ENCODE results near the gene PLCB2.

PLCB2 gene

GRCh38 chr15:40327457-40327856 lies 19.7 kb upstream of the PLCB2 start:
- no peak for DNase-seq (ENCODE audit: low read depth in 1 of 2, low spot score in 1 of 2)
- H3K27ac ChIP-seq (replicated peaks), result no peak overlapping the region
- no peak overlapping the region for H3K4me3 ChIP-seq (replicated peaks; ENCODE audit: insufficient read depth, low read length)
- no peaks in the 10 kb centered on the region for H3K27me3 ChIP-seq (ENCODE audit: insufficient read depth, poor library complexity, severe bottlenecking)
- TF ChIP-seq POLR2AphosphoS5 (IDR thresholded peaks at IDR 0.05; ENCODE audit: low read depth), result no peak
- no peak for TF ChIP-seq GABPA (IDR thresholded peaks at IDR 0.05; ENCODE audit: low read depth)
- TF ChIP-seq CTCF (IDR thresholded peaks at IDR 0.05; ENCODE audit: insufficient read depth, low read length), result no peak
- TF ChIP-seq REST (IDR thresholded peaks at IDR 0.05; ENCODE audit: insufficient replicate concordance, low read depth), result no peak

- no peak for DNase-seq (ENCODE audit: low read depth in 1 of 2, low spot score in 1 of 2)
- no peak overlapping the region for H3K27ac ChIP-seq (replicated peaks)
- TF ChIP-seq SPI1 (IDR thresholded peaks at IDR 0.05; ENCODE audit: borderline replicate concordance, low read depth), result peak; percentile 90
- no peak for TF ChIP-seq POLR2AphosphoS5 (IDR thresholded peaks at IDR 0.05; ENCODE audit: low read depth)
- H3K4me3 ChIP-seq (replicated peaks; ENCODE audit: insufficient read depth, low read length), result no peak overlapping the region
- no peaks in the 10 kb centered on the region for H3K27me3 ChIP-seq (ENCODE audit: insufficient read depth, poor library complexity, severe bottlenecking)
These were observed 18.0 kb upstream of the PLCB2 start for GRCh38 chr15:40325700-40326099.

GRCh38 chr15:40325188-40325587 lies 17.5 kb upstream of the PLCB2 start:
- peak overlapping the region; percentile 65 for H3K4me3 ChIP-seq (replicated peaks; ENCODE audit: insufficient read depth, low read length)
- no peak for DNase-seq (ENCODE audit: low read depth in 1 of 2, low spot score in 1 of 2)
- H3K27me3 ChIP-seq (ENCODE audit: insufficient read depth, poor library complexity, severe bottlenecking), result no peaks in the 10 kb centered on the region
- TF ChIP-seq SPI1 (IDR thresholded peaks at IDR 0.05; ENCODE audit: borderline replicate concordance, low read depth) (no peak), CTCF (IDR thresholded peaks at IDR 0.05; ENCODE audit: insufficient read depth, low read length) (no peak), REST (IDR thresholded peaks at IDR 0.05; ENCODE audit: insufficient replicate concordance, low read depth) (no peak), GABPA (IDR thresholded peaks at IDR 0.05; ENCODE audit: low read depth) (no peak; the same call in 1 of the 2 replicates), POLR2AphosphoS5 (IDR thresholded peaks at IDR 0.05; ENCODE audit: low read depth) (no peak)
- H3K27ac ChIP-seq (replicated peaks), result no peak overlapping the region

- H3K27ac ChIP-seq (replicated peaks), result peak overlapping the region; percentile 64
- no peaks in the 10 kb centered on the region for H3K27me3 ChIP-seq (ENCODE audit: insufficient read depth, poor library complexity, severe bottlenecking)
- H3K4me3 ChIP-seq (replicated peaks; ENCODE audit: insufficient read depth, low read length), result peak overlapping the region; percentile 65
- DNase-seq (ENCODE audit: low read depth in 1 of 2, low spot score in 1 of 2), result no peak
- TF ChIP-seq REST (IDR thresholded peaks at IDR 0.05; ENCODE audit: insufficient replicate concordance, low read depth) (no peak), GABPA (IDR thresholded peaks at IDR 0.05; ENCODE audit: low read depth) (no peak), SPI1 (IDR thresholded peaks at IDR 0.05; ENCODE audit: borderline replicate concordance, low read depth) (no peak), CTCF (IDR thresholded peaks at IDR 0.05; ENCODE audit: insufficient read depth, low read length) (no peak), POLR2AphosphoS5 (IDR thresholded peaks at IDR 0.05; ENCODE audit: low read depth) (no peak)
These were observed 16.5 kb upstream of the PLCB2 start for GRCh38 chr15:40323953-40324937.
